Frontal cortex (tissue), 4 donors: ENCODE results near the gene TBC1D19. TPM values are rescaled to one million over a fixed set of nuclear protein-coding genes. Genes with fewer than 3 reads are reported as not detected.

Source experiments
- DNase-seq, 2 donors: peaks; one replicate each; pipeline ENCODE4 v3.0.0; 2012; ENCODE audit warnings: low spot score in 2 of 2
- FAIRE-seq: peaks from 2 replicates; lab custom pipeline; 2012; peaks lifted over from hg19 to GRCh38; lab: Jason Lieb, UNC
- total RNA-seq: library from RNA; depleted of rRNA; stranded (reverse); fragments of >200 nt; gene quantifications from one replicate; pipeline ENCODE4 v1.2.3, GENCODE V29; 2014
- donor health status: control.
- donor health status: control.
- donor health status: control.

Gene TBC1D19
- total RNA-seq, 1 donor from 2014 or later, result 111 TPM

DNA sequence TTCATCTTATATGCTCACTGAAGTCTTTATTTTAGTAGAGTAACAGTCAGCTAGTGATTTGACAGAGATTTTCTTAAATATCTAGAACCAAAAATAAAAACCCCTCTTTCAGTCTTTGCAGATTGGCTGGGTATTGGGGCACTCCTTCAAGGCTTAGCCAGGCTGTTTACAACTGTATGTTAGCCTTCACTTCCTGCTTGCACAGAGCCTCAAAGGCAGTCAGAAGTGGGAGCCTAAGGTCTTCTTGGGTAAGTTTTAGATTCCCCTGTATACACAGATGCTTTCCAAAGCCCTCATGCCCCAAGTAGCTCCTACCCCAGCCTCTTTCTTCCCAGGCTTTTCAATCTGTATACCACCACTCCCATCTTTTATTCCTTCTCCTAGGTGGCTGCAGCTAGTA, 140.7 kb downstream of the TBC1D19 start:
- DNase-seq (no peak), FAIRE-seq (no peak)

DNA sequence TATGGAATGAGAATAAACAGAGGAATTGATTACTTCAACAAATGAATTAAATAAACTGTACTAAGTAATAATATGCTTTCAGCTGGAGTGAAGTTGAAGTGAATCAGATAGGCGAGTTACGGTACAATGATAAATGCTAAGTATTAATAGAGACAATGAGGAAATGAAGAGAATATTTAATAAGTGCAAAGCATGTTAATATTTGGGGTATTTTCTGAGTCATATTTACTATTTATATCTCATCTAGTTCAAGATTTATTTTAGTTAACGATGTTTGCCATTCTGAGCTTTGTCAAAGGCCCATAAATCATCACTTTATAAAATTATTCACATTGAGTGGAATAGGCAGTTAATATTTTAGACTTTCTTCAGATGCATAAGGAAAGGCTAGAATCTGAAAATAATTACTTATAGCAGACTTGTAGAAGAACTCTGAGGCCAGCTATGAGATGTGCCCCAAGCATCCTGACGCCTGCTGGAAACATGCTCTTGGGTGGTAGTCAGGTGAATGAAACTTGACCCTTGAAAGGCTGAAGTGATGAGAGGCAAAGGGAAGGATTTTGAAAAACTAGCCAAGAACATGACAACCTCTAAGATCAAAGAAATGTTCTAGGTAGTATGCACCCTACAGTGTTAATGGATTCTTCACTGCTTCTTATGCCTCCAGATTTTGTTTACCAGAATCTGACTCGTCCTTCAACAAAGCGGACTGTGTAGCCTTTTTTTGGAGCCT, 142.9 kb downstream of the TBC1D19 start:
- FAIRE-seq (no peak), DNase-seq (no peak)

DNA sequence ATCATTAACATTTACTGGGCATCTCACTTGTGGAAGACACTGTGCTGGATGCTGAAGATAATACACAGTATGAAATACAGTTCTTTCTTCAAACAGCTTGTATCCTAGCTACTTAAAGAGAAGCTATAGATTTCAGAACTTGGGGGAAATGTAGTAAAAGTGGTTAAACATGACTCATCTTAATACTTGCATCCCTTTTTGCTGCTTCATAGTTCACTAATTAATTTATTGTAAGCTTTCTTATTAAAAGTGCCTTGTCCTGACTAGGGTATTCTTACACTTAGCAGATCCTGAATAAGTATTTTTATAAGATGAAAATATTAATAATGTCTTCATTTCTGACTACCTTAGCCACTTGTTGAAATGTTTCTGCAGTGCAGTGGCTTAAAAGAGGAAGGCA, 144.0 kb downstream of the TBC1D19 start:
- DNase-seq (no peak), FAIRE-seq (no peak)

DNA sequence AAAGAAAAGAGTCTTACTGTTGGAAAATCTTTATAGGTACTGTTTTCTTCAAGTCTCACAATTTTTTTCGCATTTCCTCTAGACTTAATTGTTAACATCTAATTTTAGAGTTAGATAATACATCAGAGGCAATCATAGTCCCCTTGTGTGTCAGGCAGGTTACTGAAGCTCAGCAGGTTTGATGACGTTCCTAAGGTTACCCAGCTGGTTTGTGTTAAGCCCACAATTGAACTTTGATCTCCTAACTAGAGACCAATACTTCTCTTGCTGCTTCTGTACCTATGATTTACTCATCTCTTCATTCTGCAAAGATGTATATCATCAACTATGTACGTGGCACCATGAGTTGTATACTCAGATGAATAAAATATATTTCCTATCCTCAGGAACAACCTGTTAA, 145.1 kb downstream of the TBC1D19 start:
- no peak for FAIRE-seq
- no peak for DNase-seq

DNA sequence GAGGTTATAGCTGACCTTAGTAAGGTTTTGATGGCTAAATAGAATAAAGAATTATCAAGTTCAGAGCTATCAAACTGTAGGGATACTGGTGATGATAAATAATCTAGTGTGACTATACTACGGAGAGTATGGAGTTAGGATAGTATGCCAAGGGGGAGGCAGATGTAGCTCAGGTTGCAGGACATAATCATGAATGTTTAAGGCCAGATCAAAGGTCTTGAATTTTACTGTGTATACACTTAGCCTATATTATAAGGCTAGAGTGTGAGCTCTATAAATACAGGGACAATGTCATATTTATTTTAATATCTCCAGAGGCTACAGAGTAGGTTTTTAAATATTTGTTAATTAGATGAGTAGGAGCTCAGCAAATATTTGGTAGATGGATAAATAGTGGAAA, 145.7 kb downstream of the TBC1D19 start:
- DNase-seq, result no peak
- no peak for FAIRE-seq

DNA sequence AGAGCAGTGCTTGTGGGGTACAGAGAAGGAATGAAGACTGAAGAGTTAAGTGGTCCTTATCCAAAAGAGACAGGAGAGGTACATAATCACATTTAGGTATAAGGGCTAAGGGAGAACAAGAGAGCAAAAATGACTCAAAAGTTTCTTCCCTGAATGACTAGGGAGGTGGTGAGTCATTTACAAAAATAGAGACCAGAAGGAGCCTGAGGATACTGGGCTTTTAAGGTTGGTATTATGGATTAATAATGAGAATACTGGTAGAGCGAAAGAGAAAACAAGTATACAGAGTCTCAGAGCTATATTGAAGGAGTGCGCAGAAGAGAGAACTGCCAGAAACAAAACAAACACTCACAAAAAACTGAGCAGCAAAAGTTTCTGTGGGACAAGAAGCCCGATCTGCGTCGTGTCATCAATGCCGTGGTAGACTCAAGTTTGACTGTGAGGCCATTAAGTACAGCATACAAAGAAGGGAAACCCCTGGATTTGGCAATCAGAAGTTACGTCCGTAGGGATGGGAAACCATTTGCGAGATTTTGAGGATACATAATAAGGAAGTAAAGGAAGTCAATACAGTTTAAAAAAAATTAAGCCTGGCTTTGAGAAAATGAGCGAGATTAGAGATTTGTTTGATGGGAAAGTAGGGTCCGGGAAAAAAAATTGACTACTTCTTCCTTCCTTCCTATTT, 147.6 kb downstream of the TBC1D19 start:
- DNase-seq (no peak), FAIRE-seq (no peak)

DNA sequence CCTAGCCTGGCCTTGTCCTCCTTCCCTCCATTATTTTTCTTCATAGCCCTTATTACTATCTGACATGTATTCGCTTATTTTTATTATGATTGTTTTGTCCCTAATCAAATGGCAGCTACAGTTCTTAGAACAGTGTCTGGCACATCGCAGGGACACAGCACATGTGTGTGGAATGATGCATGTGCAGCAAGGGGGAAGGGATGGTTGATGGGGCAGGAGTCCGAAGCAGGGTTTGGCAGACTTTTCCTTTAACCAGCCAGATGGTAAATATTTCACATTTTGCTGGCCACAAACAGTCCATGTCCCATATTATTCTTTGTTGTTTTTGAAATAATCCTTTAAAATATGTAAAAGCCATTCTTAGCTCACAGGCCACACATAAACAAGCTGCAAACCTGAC, 148.5 kb downstream of the TBC1D19 start:
- DNase-seq (no peak), FAIRE-seq (no peak)

DNA sequence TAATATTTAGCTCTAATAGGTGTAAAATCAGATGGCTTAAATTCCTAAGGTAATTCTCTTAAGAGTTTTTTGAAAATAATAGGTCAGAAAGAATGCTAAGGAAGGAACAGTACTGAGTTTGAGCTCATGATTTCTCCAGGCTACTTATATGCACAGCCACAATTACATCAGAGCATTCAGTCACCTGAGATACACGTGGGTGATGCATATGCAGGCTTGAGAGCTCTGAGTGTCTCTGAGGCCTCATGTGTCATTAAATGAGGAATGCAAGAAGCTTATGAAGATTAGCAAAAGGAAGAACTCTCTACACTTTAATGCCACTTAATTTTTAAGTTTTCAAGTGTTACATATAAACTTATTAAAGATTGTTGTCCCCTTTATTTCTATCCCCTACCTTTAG, 152.7 kb downstream of the TBC1D19 start:
- DNase-seq (no peak), FAIRE-seq (no peak)

DNA sequence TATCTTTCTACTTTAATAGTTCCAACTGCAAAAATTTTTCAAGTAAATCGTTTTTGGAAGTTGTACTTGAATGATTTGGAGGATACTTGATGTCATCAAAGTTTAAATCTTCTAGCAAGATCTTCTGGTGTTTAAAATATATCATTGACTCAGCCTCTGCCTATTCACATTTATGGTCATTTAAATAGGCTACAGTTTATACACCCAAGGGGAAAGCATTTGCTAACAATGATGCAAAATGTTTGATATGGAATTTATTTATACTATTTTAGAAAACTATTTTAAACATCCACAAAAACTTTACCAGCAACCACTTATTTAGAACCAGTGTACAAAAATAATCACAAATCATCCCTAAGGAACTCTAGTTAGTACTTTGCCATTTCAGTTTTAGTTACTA, 153.5 kb downstream of the TBC1D19 start:
- DNase-seq (no peak), FAIRE-seq (no peak)

DNA sequence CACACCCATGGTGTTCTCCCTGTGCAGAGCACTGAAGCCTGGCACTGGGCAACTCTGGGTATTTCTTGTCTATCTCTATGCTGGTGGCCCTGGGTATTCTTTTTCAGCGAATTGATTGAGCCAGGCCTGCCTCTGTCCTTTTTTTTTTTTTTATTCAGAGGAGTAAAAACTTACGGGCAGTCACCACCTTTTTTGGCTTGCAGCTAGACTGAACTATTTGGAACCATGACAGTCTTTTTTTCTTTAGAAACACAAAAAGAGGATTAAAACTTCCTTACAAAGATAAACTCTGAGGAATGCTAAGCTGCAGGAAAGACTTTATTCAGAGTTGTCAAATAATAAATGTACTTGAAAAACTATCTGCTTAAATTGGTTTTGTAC, 157.6 kb downstream of the TBC1D19 start:
- FAIRE-seq, result no peak
- peak in 1 of 2 donors; percentile 2 for DNase-seq

DNA sequence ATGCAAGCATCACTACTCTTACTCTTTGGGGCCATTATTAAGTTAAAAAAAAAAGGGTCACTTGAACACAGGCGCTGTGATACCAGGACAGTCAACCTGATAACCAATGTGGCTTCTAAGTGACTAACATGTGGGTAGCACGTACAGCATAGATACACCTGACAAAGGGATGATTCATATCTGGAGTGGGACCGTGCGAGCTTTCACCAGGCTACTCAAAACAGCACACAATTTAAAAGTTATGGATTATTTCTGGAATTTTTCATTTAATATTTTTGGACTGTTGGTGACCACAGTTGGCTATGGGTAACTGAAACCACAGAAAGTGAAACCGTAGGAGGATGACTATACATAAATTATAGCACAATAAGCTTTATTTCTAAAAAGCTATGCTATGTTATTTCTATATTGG, 162.9 kb downstream of the TBC1D19 start:
- no peak for DNase-seq
- FAIRE-seq, result no peak

DNA sequence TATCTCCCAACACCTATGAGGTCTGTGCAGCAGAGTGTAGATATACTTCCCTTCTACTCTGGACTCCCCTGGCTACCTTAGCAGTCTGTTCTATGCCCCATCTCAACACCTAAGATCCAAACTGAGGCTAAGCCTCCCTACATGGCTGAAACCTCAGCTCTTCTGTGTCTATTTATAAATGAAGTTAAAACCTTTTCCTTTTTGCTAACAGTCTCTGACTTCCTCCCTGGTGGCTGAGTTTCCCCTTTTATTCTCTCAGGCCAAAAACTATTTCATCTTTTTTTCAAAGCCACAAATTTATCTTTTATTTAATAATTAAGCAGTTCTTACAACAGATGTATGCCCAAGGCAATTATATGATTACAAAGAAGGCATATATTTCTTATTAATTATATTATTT, 164.9 kb downstream of the TBC1D19 start:
- FAIRE-seq, result no peak
- no peak for DNase-seq

DNA sequence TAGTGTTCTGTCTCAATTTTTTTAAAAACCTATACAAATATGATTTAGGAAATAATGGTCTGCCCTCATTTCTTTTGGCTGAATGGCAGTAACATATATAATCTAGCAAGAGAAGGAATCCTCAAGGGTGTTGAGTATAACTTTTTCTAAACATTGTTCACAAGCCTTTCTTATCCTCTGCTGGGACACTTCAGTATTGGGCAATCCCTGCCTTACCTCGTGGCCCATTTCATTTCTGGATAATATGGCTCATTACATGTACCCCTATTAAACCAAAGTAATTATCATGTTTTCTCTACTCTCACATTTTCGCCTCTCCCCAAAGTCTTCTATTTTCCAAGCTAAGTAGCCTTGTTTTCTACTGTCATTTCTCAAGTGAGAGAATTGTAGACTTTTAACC, 166.0 kb downstream of the TBC1D19 start:
- DNase-seq, result no peak
- no peak for FAIRE-seq

DNA sequence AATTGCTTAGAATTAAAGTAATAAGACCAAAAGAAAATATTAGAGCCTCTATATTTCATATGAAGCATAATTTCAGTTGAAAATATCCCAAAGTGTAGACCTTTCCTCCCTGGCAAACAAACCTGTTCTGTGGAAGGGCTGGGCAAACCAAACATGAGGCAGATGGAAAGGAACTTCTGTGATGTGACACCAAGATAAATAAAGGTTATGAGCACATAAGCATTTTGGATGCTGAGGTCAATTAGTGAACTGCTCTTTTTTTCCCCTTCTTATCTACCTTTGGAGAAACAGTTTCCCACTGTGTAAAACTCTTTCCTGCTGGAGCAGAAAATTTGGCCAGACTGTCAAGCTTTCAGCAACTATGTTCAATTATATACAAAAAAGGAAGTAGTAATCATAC, 167.1 kb downstream of the TBC1D19 start:
- FAIRE-seq, result no peak
- no peak for DNase-seq

DNA sequence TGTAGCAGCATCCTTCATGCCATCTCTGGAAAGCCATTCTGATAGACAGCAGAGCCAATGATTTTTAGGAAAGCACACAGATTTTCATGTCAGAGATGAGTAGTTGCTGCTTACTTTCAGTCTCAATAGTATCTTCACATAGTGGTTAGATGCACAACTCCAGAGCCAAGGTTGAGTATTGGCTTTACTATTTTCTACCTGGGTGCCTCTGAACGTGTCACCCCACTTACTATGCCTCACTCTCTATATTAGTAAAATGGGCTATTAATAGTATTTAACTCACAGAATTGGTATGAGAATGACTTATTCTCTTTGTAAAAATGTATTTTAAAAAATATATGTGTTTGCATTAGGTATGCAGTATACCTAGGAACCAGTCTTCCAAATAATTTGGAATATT, 168.0 kb downstream of the TBC1D19 start:
- FAIRE-seq, result no peak
- DNase-seq, result no peak

DNA sequence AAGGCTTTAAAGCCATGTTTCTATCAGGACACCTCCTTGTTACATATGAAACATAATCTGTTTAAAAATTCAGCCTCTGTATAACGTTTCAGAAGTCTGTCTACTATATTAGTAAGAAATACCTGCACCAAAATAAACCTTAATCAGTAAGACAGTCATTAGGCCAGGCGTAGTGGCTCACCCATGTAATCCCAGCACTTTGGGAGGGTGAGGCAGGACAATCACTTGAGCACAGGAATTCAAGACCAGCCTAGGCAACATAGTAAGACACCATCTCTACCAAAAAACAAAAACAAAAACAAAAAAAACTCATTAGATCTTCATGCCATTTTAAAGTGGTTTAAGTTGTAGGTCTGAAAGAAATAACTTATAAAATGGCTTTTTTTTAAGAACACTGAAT, 169.3 kb downstream of the TBC1D19 start:
- no peak for DNase-seq
- FAIRE-seq, result no peak

DNA sequence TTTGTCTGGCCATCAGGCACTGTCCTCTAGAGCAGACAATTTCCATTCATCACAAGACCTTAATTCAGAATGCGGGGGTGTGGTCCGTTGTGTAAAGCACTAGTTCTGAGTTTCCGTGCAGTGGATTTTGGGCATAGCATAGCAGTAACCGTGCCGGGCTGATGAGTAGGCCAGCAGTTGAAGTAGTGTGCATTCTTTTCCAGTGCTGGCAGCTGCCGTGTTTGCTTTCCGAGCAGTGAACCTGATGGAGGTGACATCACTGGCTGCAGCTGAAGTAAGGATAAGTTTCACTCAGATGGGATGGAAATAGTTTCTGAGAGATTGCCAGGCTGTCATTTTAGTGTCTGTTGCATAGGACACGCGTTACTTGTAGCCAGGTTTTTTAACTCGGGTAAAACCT, 169.7 kb downstream of the TBC1D19 start:
- FAIRE-seq (no peak), DNase-seq (no peak)

DNA sequence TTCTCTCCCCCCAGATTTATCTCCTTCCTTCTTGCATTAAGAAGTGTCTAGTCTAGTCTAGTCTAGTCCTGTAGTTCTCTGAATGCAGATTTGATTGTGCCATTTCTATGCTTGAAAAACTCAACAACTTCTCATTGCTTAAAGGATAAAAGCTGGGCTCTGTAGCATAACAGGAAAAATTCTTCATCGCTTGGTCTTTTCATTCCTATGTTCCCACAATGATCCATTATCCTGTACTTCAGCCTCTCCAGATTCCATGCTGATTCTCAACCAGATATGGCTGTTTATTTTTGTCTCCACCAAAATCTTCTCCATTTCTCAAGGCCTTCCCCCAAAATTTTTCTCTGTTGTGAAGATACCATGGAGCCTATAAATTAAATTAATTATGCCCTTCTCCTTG, 173.9 kb downstream of the TBC1D19 start:
- DNase-seq (no peak), FAIRE-seq (no peak)

DNA sequence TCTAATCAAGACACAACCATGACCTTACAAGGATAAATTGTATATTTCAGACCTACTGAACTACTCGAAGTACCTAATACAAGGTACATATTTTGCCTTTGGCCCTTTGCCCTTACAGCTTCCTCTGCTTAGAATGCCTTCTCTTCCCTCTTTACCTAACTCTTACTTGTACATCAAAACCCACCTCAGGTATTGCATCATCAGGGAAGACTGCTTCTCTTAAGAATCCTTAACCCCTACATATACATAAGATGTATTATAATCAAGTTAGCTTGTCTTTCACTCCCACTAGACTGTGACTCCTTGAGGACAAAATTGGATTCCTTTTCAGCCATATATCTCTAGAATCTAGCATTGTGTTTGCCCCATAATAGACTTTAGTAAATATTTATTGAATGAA, 175.0 kb downstream of the TBC1D19 start:
- DNase-seq (no peak), FAIRE-seq (no peak)

DNA sequence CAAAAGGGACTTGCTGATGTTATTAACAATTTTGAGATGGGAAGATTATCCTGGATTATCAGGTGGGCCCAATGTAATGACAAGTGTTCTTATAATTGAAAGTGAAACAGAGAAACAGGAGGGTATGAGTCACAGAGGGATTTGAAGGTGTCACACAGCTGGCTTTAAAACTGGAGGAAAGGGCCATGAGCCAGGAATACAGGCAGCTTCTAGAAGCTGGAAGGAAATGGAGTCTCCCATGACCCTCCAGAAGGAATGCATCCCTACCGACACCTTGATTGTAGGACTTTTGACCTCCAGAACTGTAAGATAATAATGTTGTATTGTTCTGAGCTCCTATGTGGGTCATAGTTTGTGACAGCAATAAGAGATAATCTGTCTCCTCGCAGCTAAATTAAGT, 178.8 kb downstream of the TBC1D19 start:
- DNase-seq (no peak), FAIRE-seq (no peak)

DNA sequence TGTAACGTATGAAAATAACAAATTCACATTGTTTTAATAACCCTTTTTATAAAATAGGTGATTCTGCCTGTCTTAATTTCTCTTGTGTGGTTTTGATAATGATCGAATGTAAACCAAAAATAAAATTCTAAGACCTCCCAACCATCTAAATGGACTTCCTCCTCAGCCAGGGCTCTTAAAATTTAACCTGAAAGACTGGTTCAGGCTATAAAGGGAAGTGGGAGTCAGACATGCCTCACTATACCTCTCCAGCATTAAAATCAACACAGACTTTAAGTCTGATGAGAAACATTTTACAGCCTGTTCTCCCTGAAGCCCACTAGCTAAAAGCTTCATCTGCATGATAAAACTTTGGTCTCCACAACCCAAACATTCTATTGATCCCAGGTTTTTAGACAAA, 179.2 kb downstream of the TBC1D19 start:
- FAIRE-seq, result no peak
- DNase-seq, result no peak

DNA sequence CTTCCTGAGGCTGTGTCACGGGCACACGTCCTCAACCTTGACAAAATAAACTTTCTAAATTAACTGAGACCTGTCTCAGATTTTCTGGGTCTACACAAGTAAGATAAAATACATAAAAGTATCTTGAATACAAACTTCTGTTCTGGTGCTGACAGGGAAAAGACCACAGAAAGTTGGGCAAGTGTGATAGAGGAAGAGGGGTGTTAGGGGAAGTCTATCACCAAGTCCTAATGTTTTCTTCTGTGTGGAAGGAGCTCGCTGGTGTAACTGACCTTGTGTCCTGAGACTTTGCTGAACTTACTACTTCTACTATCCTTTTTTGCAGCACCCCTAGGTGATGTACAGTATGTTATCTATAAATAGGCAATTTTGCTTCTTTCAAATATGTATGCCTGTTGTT, 179.8 kb downstream of the TBC1D19 start:
- FAIRE-seq, result no peak
- no peak for DNase-seq
